Neural cell (in vitro differentiated cells): ENCODE measurements around the gene RC3H2.

ENCODE experiments used
- CTCF ChIP-seq: fragments of 450-650 bp; IDR thresholded peaks from 2 replicates; pipeline ENCODE4 v1.5.1; 2014; ENCODE audit warnings: antibody characterized with exemption, mild to moderate bottlenecking, moderate library complexity; ENCODE audit not compliant: poor library complexity, severe bottlenecking
- EP300 ChIP-seq: fragments of 450-650 bp; conservative IDR thresholded peaks from 2 replicates; pipeline ENCODE4 v1.6.1; 2014; ENCODE audit warnings: antibody characterized with exemption, mild to moderate bottlenecking, moderate library complexity; ENCODE audit not compliant: poor library complexity, severe bottlenecking
- POLR2AphosphoS5 ChIP-seq: IDR thresholded peaks from 2 replicates; pipeline ENCODE4 v1.6.1; 2012
- RAD21 ChIP-seq: fragments of 450-650 bp; conservative IDR thresholded peaks from 2 replicates; pipeline ENCODE4 v1.6.1; 2014; ENCODE audit warnings: antibody characterized with exemption, mild to moderate bottlenecking, moderate library complexity
- REST ChIP-seq: IDR thresholded peaks from 2 replicates; pipeline ENCODE4 v1.6.1; 2012; ENCODE audit warnings: borderline replicate concordance
- SMC3 ChIP-seq: fragments of 450-650 bp; conservative IDR thresholded peaks from 2 replicates; pipeline ENCODE4 v1.6.1; 2014; ENCODE audit warnings: antibody characterized with exemption, mild to moderate bottlenecking, moderate library complexity; ENCODE audit not compliant: poor library complexity

DNA sequence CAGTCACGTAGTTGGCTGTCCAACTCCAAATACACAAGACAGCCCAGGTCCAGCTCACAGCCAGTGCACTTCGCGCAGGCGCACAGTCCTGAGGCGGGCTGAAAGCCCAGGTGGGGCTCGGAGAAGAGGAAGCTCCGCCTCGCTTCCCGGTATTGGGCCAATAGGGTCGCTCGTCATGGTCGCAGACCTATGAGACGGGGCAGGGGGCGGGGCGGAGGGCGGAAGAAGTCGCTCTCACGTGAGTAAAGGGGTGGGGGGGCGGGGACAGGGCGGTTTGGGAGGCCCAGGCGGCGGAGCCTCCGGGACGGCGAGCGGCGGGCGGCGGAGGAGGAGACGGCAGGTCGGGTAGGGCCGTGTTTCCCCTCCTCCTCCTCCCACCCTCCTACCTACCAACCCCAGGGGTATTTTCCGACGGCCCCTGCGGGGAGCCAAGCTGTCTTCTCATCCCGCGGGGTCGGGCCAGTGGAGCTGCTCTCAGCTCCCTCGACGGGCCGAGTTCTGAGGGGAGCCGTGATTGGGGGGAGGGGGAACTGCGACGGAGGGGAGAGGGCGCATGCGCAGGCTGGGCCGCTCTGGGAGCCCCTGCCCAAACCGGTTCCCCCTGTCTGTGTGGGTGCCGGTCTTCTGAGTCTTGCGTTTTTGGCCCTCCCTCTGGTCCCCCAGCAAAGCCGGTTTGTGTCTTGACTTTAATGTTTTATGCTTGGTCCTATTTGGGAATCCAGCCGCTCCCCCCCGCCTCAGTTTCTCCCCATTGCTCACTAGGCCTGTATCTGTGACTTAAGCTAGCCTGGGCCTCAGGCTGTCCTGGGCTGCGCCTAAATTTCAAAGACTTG is 35.8 kb upstream of the RC3H2 start, which contains the start of gene RABGAP1:
- TF ChIP-seq RAD21, result peak; percentile 9
- TF ChIP-seq SMC3, result no peak
- TF ChIP-seq CTCF, result no peak
- peak; percentile 94 for TF ChIP-seq POLR2AphosphoS5
- TF ChIP-seq EP300, result peak; percentile 61
- peak; percentile 59 for TF ChIP-seq REST
